ENCODE data around the gene NBDY.

DNA sequence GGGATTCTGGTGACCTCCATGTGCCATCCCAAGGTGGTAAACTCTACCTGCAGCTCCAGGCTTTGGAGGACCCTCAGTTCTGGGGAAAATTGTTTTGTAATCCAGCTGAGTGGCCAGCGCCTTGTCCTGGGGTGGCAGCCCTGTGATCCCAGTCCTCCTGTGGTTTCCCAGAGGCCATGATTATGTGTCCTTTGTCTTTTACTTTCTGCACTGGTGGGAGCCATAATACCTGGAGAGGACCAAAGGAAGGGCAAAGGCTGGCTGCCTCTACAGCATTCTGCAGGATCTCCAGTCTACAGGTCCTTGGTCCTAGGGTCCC is 64.0 kb downstream of the NBDY start:
- TF ChIP-seq, protein P1, sequence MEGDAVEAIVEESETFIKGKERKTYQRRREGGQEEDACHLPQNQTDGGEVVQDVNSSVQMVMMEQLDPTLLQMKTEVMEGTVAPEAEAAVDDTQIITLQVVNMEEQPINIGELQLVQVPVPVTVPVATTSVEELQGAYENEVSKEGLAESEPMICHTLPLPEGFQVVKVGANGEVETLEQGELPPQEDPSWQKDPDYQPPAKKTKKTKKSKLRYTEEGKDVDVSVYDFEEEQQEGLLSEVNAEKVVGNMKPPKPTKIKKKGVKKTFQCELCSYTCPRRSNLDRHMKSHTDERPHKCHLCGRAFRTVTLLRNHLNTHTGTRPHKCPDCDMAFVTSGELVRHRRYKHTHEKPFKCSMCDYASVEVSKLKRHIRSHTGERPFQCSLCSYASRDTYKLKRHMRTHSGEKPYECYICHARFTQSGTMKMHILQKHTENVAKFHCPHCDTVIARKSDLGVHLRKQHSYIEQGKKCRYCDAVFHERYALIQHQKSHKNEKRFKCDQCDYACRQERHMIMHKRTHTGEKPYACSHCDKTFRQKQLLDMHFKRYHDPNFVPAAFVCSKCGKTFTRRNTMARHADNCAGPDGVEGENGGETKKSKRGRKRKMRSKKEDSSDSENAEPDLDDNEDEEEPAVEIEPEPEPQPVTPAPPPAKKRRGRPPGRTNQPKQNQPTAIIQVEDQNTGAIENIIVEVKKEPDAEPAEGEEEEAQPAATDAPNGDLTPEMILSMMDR (IDR thresholded peaks at IDR 0.05) = no peak
- no peak for TF ChIP-seq POLR2A (IDR thresholded peaks at IDR 0.05)

Data from prostate gland (tissue), 2 donors.